OCI-LY7 (cell line): ENCODE data around the gene LIN37.

Source experiments
- CTCF ChIP-seq: fragments of 200-600 bp; sonication (generic); conservative IDR thresholded peaks from 2 replicates; pipeline ENCODE4 v1.5.1; 2014; ENCODE audit warnings: mild to moderate bottlenecking, antibody characterized with exemption, low read length, moderate library complexity, mixed read lengths
- EZH2phosphoT487 ChIP-seq: fragments of 200-600 bp; sonication (generic); IDR thresholded peaks from 2 replicates; pipeline ENCODE4 v1.6.1; 2018; ENCODE audit warnings: low read depth, borderline replicate concordance, mild to moderate bottlenecking, mixed run types, antibody characterized with exemption, low read length, moderate library complexity, mixed read lengths

- TF ChIP-seq CTCF = no peak
- no peak for TF ChIP-seq EZH2phosphoT487
Measured at GRCh38 chr19:35784503-35785338, 36.3 kb downstream of the LIN37 start.
